Measurements from ENCODE around the gene MYEF2. TPM values are rescaled to one million over a fixed set of nuclear protein-coding genes. Genes with fewer than 3 reads are reported as not detected.

MYEF2 gene
- total RNA-seq, 1 experiment from 2014 or later: 27.6 TPM

- no peaks in the 10 kb centered on the region for H3K9me3 Mint-ChIP-seq (ENCODE audit: unreplicated experiment)
- H3K4me1 Mint-ChIP-seq (ENCODE audit: insufficient read depth, unreplicated experiment): peaks cover 12% of the 10 kb centered on the region
- H3K27ac Mint-ChIP-seq (ENCODE audit: low read depth, unreplicated experiment): no peak overlapping the region
- POLR2A ChIA-PET: interaction anchor here (0.7 kb wide), 1 partner anchor 114 kb away, joined by 5 read pairs; no protein-coding TSS in a partner anchor
- H3K27me3 Mint-ChIP-seq (ENCODE audit: insufficient read depth, unreplicated experiment): no peaks in the 10 kb centered on the region
- no peak overlapping the region for H3K4me3 Mint-ChIP-seq (ENCODE audit: unreplicated experiment)
- intact Hi-C loops (cut with micrococcal nuclease): no loop called here
- TF ChIP-seq CTCF (IDR thresholded peaks at IDR 0.05; ENCODE audit: unreplicated experiment): no peak
- CTCF ChIA-PET: no interaction called here
- no TSS peak for BruUV-seq (replicated peaks)
- DNase-seq (ENCODE audit: unreplicated experiment): no peak
- peaks cover 7% of the 10 kb centered on the region for H3K36me3 Mint-ChIP-seq (ENCODE audit: insufficient read depth, unreplicated experiment)
These were observed 88.0 kb downstream of the MYEF2 start for GRCh38 chr15:48090115-48090514.

- no TSS peak for BruUV-seq (replicated peaks)
- intact Hi-C loops (cut with micrococcal nuclease): loop anchor here (5.0 to 10.0 kb wide), 3 partner anchors 67 to 615 kb away; no protein-coding TSS in a partner anchor
These were observed 88.4 kb downstream of the MYEF2 start for GRCh38 chr15:48089702-48090101.

GRCh38 chr15:48087844-48088243, 90.3 kb downstream of the MYEF2 start:
- CTCF ChIA-PET: interaction anchor here (0.6 to 1.3 kb wide), 4 partner anchors 100 to 895 kb away, joined by 3 to 6 read pairs (median 4); no protein-coding TSS in a partner anchor

More at GRCh38 chr15:48089702-48090101, 88.4 kb downstream of the MYEF2 start:
- ChIA-PET CTCF (no interaction called here), POLR2A (interaction anchor here (0.7 kb wide), 1 partner anchor 113 kb away, joined by 5 read pairs; no protein-coding TSS in a partner anchor)
- DNase-seq (ENCODE audit: unreplicated experiment): no peak
- Mint-ChIP-seq H3K27me3 (ENCODE audit: insufficient read depth, unreplicated experiment) (no peaks in the 10 kb centered on the region), H3K27ac (ENCODE audit: low read depth, unreplicated experiment) (no peak overlapping the region), H3K4me3 (ENCODE audit: unreplicated experiment) (no peak overlapping the region), H3K4me1 (ENCODE audit: insufficient read depth, unreplicated experiment) (peaks cover 12% of the 10 kb centered on the region), H3K36me3 (ENCODE audit: insufficient read depth, unreplicated experiment) (peaks cover 7% of the 10 kb centered on the region), H3K9me3 (ENCODE audit: unreplicated experiment) (no peaks in the 10 kb centered on the region)
- TF ChIP-seq CTCF (IDR thresholded peaks at IDR 0.05; ENCODE audit: unreplicated experiment): no peak

GRCh38 chr15:48086576-48086975, 91.5 kb downstream of the MYEF2 start:
- intact Hi-C loops (cut with micrococcal nuclease): loop anchor here (5.0 to 10.0 kb wide), 3 partner anchors 64 to 612 kb away; no protein-coding TSS in a partner anchor
- BruUV-seq (replicated peaks): no TSS peak
- CTCF ChIA-PET: interaction anchor here (0.6 to 2.0 kb wide), 9 partner anchors 18 to 1278 kb away, joined by 3 to 4 read pairs (median 3); no protein-coding TSS in a partner anchor

More at GRCh38 chr15:48087844-48088243, 90.3 kb downstream of the MYEF2 start:
- no TSS peak for BruUV-seq (replicated peaks)
- POLR2A ChIA-PET: interaction anchor here (0.5 kb wide), 1 partner anchor 64 kb away, joined by 3 read pairs; no protein-coding TSS in a partner anchor
- no peak for TF ChIP-seq CTCF (IDR thresholded peaks at IDR 0.05; ENCODE audit: unreplicated experiment)
- Mint-ChIP-seq H3K9me3 (ENCODE audit: unreplicated experiment) (no peaks in the 10 kb centered on the region), H3K36me3 (ENCODE audit: insufficient read depth, unreplicated experiment) (peaks cover 7% of the 10 kb centered on the region), H3K4me3 (ENCODE audit: unreplicated experiment) (no peak overlapping the region), H3K4me1 (ENCODE audit: insufficient read depth, unreplicated experiment) (peaks cover 12% of the 10 kb centered on the region), H3K27me3 (ENCODE audit: insufficient read depth, unreplicated experiment) (no peaks in the 10 kb centered on the region), H3K27ac (ENCODE audit: low read depth, unreplicated experiment) (no peak overlapping the region)
- intact Hi-C loops (cut with micrococcal nuclease): loop anchor here (5.0 to 10.0 kb wide), 3 partner anchors 66 to 613 kb away; no protein-coding TSS in a partner anchor
- no peak for DNase-seq (ENCODE audit: unreplicated experiment)

More at GRCh38 chr15:48086576-48086975, 91.5 kb downstream of the MYEF2 start:
- peaks cover 12% of the 10 kb centered on the region for H3K4me1 Mint-ChIP-seq (ENCODE audit: insufficient read depth, unreplicated experiment)
- no peaks in the 10 kb centered on the region for H3K9me3 Mint-ChIP-seq (ENCODE audit: unreplicated experiment)
- H3K36me3 Mint-ChIP-seq (ENCODE audit: insufficient read depth, unreplicated experiment): peaks cover 7% of the 10 kb centered on the region
- peak overlapping the region; percentile 47 for H3K4me3 Mint-ChIP-seq (ENCODE audit: unreplicated experiment)
- no peak for TF ChIP-seq CTCF (IDR thresholded peaks at IDR 0.05; ENCODE audit: unreplicated experiment)
- POLR2A ChIA-PET: no interaction called here
- DNase-seq (ENCODE audit: unreplicated experiment): peak; percentile 4
- H3K27ac Mint-ChIP-seq (ENCODE audit: low read depth, unreplicated experiment): no peak overlapping the region
- H3K27me3 Mint-ChIP-seq (ENCODE audit: insufficient read depth, unreplicated experiment): no peaks in the 10 kb centered on the region

Data from MCF 10A (cell line).